Peyer's patch (tissue), 4 donors: ENCODE results near the gene CACHD1. TPM values are rescaled to one million over a fixed set of nuclear protein-coding genes. Genes with fewer than 3 reads are reported as not detected.

Experiments
- DNase-seq, 3 donors: peaks; one replicate each; pipeline ENCODE4 v3.0.0-alpha.2; 2017 to 2019
- H3K27ac ChIP-seq, 4 donors: fragments of 200-600 bp; sonication (generic); one replicate each; pipeline ENCODE4 v1.5.1; 2016 to 2019
- H3K27me3 ChIP-seq, 2 donors: fragments of 200-600 bp; sonication (generic); one replicate each; pipeline ENCODE4 v1.5.1; 2019
- H3K36me3 ChIP-seq, 3 donors: fragments of 200-600 bp; sonication (generic); one replicate each; pipeline ENCODE4 v1.5.1; 2016 to 2019
- H3K4me1 ChIP-seq, 4 donors: fragments of 200-600 bp; sonication (generic); one replicate each; pipeline ENCODE4 v1.5.1; 2016 to 2019
- H3K4me3 ChIP-seq, 4 donors: fragments of 200-600 bp; sonication (generic); 1 replicate in 3 of 4; 2 replicates in 1 of 4; pipeline ENCODE4 v1.5.1; 2016 to 2019; ENCODE audit warnings: mild to moderate bottlenecking in 1 of 4
- H3K9me3 ChIP-seq, 4 donors: fragments of 200-600 bp; sonication (generic); one replicate each; pipeline ENCODE4 v1.5.1; 2016 to 2019; ENCODE audit warnings: mild to moderate bottlenecking in 1 of 4
- POLR2A ChIP-seq, 2 donors: fragments of 450-650 bp; IDR thresholded peaks; one replicate each; pipeline ENCODE4 v1.5.1; 2017; ENCODE audit warnings: antibody characterized with exemption in 2 of 2, mild to moderate bottlenecking in 2 of 2, moderate library complexity in 2 of 2
- total RNA-seq, 4 donors: library from RNA; depleted of rRNA; stranded (reverse); fragments of >200 nt; gene quantifications; one replicate each; pipeline ENCODE4 v1.1.0, GENCODE V29; 2016
- TF ChIP-seq, protein P1 (sequence below), 6 experiments: fragments of 450-650 bp in 4 of 6; fragments of 200-600 bp in 2 of 6; sonication (generic) in 1 of 6; IDR thresholded peaks; one replicate each; pipeline ENCODE4 v1.5.1; 2017 to 2019; ENCODE audit warnings: antibody characterized with exemption in 6 of 6, mild to moderate bottlenecking in 3 of 6, moderate library complexity in 1 of 6

The CACHD1 gene
- total RNA-seq, 4 donors from 2014 or later, result 3.3 to 10.7 (median 6.3) TPM

DNA sequence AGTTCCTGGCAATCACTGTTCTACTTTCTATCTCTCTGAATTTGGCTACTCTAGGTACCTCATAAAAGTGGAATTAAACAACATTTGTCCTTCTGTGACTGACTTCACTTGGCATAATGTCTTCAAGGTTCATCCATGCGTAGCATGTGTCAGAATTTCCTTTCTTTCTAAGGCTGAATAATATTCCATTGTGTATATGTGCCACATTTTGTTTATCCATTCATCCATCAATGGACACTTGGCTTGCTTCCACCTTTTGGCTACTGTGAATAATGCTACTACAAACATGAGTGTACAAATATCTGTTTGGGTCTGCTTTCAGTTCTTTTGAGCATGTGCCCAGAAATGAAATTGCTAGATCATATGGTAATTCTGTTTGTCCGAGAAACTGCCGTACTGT is 14.7 kb downstream of the CACHD1 start:
- no peak overlapping the region for H3K4me3 ChIP-seq
- H3K27me3 ChIP-seq, result no peaks in the 10 kb centered on the region

DNA sequence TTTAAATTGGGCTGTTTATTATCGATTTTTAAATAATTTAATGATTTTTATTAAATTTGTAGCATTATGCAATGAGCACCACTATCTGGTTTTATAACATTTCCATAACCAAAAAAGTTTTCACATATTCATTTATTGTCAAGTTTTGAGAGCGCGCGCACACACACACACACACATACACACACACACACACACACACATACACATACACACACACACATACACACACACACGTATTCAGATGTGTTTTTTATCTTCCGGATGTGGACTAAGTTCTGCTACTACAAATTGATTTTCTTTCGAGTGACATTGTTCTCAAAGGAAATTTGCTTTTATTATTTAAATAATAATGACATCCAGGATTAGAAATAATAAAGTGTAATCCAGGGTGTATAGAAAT is 16.3 kb downstream of the CACHD1 start:
- TF ChIP-seq POLR2A (IDR thresholded peaks at IDR 0.05), result no peak
- TF ChIP-seq, protein P1, sequence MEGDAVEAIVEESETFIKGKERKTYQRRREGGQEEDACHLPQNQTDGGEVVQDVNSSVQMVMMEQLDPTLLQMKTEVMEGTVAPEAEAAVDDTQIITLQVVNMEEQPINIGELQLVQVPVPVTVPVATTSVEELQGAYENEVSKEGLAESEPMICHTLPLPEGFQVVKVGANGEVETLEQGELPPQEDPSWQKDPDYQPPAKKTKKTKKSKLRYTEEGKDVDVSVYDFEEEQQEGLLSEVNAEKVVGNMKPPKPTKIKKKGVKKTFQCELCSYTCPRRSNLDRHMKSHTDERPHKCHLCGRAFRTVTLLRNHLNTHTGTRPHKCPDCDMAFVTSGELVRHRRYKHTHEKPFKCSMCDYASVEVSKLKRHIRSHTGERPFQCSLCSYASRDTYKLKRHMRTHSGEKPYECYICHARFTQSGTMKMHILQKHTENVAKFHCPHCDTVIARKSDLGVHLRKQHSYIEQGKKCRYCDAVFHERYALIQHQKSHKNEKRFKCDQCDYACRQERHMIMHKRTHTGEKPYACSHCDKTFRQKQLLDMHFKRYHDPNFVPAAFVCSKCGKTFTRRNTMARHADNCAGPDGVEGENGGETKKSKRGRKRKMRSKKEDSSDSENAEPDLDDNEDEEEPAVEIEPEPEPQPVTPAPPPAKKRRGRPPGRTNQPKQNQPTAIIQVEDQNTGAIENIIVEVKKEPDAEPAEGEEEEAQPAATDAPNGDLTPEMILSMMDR (IDR thresholded peaks at IDR 0.05), result no peak
- peaks cover 0 to 36% (median 3%) of the 10 kb centered on the region in 4 donors for H3K4me1 ChIP-seq

More for the DNA sequence above, 14.7 kb downstream of the CACHD1 start:
- DNase-seq, result no peak
- TF ChIP-seq, protein P1 (IDR thresholded peaks at IDR 0.05), result no peak
- no peak for TF ChIP-seq POLR2A (IDR thresholded peaks at IDR 0.05)
- no peak overlapping the region for H3K27ac ChIP-seq
- peaks cover 0 to 24% (median 5%) of the 10 kb centered on the region in 4 donors for H3K4me1 ChIP-seq
- H3K36me3 ChIP-seq, result no peaks in the 10 kb centered on the region
- H3K9me3 ChIP-seq, result no peaks in the 10 kb centered on the region

DNA sequence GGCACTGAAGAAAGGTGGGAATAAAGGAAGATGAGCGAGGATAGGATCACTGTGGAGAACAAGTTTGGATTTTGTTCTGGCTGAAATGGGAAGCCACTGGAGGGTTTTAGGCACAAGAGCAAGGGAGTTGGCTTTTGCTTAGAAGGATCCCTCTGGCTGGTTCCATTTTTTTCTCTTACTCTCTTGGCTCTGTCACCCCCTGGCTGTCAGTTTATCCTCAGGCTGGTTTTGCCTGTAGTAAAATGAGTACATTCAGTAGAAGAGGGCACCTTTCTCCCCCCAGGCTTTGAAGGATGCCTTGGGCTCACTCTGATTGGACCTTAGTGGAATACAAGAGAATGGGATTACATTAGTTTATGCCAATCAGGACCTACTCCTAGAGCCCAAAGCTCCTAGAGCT is 17.1 kb downstream of the CACHD1 start:
- no peak overlapping the region for H3K27ac ChIP-seq
- peaks cover 0 to 33% (median 3%) of the 10 kb centered on the region in 4 donors for H3K4me1 ChIP-seq
- TF ChIP-seq, protein P1 (IDR thresholded peaks at IDR 0.05), result peak in 2 of 6 experiments; percentile 10 to 16
- TF ChIP-seq POLR2A (IDR thresholded peaks at IDR 0.05), result no peak

More for the DNA sequence above, 16.3 kb downstream of the CACHD1 start:
- no peak for DNase-seq
- no peak overlapping the region for H3K4me3 ChIP-seq
- H3K27me3 ChIP-seq, result no peaks in the 10 kb centered on the region
- no peaks in the 10 kb centered on the region for H3K36me3 ChIP-seq
- no peaks in the 10 kb centered on the region for H3K9me3 ChIP-seq
- no peak overlapping the region for H3K27ac ChIP-seq

DNA sequence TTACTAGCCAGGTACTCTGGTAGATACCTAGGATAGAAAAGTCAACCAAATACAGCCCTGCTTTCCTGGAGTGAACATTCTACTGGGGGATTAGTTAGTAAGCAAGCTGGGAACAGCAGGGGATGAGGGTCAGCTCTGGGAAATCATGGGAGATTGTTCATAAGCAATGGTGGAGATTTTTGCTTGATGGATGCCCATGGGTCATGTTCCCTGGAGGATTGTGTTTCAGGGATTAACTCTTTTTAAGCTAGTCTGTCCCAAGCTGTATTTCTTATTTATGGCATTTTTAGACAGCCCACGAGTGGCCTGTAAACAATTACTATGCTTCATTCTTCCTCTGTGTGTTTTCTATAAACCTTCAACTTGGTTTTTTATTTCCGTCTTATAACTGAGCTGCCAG is 18.9 kb downstream of the CACHD1 start:
- H3K4me3 ChIP-seq, result no peak overlapping the region
- H3K4me1 ChIP-seq, result peaks cover 0 to 18% (median 1%) of the 10 kb centered on the region in 4 donors
- H3K27ac ChIP-seq, result no peak overlapping the region
- TF ChIP-seq, protein P1 (IDR thresholded peaks at IDR 0.05), result no peak
- no peak for TF ChIP-seq POLR2A (IDR thresholded peaks at IDR 0.05)
- H3K36me3 ChIP-seq, result no peaks in the 10 kb centered on the region
- H3K9me3 ChIP-seq, result no peaks in the 10 kb centered on the region
- H3K27me3 ChIP-seq, result no peaks in the 10 kb centered on the region
- DNase-seq, result no peak

More for the DNA sequence above, 17.1 kb downstream of the CACHD1 start:
- H3K4me3 ChIP-seq, result no peak overlapping the region
- DNase-seq, result no peak
- no peaks in the 10 kb centered on the region for H3K27me3 ChIP-seq
- H3K36me3 ChIP-seq, result no peaks in the 10 kb centered on the region
- H3K9me3 ChIP-seq, result no peaks in the 10 kb centered on the region

DNA sequence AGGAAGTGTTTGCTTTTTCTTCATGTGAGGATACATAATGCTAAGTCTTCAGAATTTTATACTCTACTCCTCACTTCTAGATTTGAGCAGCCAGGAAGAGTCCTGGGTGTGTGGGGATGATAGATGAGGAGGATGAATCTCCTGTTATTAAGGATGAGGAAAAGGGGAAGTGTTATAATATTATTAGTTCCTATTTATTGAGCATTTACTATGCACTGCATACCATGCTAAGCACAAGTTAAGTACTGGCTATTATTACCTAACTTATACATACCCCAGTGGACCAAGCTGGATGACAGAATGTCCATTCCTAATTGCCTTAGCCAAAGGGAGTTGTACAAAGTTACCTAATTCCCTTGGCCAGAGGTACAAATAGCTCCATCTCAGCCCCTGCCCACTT is 19.8 kb downstream of the CACHD1 start:
- Histone ChIP-seq H3K27ac (no peak overlapping the region), H3K27me3 (no peaks in the 10 kb centered on the region), H3K9me3 (no peaks in the 10 kb centered on the region), H3K4me1 (peaks cover 0 to 14% (median 0%) of the 10 kb centered on the region in 4 donors), H3K36me3 (no peaks in the 10 kb centered on the region), H3K4me3 (no peak overlapping the region)
- TF ChIP-seq, protein P1 (IDR thresholded peaks at IDR 0.05), result no peak
- TF ChIP-seq POLR2A (IDR thresholded peaks at IDR 0.05), result no peak
- no peak for DNase-seq
